D341Med (cell line): ENCODE results near the gene RASSF3.

Experiments
- DNase-seq: peaks from one replicate; pipeline ENCODE4 v3.0.0; 2012; ENCODE audit warnings: low spot score

Gene RASSF3

GRCh38 chr12:64729909-64730587 is 119.8 kb downstream of the RASSF3 start:
- DNase-seq: no peak

DNA sequence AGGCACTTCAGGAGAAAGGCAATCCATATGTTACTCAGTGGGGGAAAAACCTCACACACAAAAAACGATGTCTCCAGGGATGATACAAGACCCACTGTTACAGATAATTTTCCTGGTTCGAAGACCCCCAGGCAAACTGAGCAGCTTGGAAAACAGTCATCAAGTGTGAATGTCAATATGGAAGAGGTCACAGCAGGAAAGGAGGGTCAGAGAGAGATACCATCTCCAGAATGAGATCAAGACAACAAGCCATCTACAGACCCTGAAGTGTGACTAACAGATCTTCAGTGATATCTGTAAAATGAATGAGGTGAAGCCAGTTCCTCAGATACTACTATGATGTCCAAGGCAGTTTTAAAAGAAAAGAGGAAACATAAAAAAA is 120.3 kb downstream of the RASSF3 start:
- no peak for DNase-seq

GRCh38 chr12:64731683-64732082 is 121.4 kb downstream of the RASSF3 start:
- no peak for DNase-seq

DNA sequence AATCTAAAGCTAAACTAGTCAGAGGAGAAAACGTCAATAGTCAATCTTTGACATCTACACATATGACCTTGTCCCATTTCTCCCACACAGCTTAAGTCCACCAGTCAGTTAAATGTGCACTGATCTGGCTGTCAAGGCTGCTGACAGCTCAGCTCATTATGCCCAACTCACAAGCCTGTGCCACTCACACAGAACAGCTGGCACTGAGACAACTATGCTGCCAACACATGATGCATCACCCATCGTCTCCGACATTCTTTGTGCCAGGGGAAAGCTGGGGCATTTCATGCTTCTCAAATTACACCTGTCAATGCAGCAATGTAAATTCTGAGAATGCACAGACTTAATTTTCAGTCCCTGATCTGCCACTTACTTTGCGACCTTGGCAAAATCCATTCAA is 123.6 kb downstream of the RASSF3 start:
- no peak for DNase-seq

- DNase-seq: no peak
Measured at GRCh38 chr12:64735442-64735841, 125.1 kb downstream of the RASSF3 start.

DNA sequence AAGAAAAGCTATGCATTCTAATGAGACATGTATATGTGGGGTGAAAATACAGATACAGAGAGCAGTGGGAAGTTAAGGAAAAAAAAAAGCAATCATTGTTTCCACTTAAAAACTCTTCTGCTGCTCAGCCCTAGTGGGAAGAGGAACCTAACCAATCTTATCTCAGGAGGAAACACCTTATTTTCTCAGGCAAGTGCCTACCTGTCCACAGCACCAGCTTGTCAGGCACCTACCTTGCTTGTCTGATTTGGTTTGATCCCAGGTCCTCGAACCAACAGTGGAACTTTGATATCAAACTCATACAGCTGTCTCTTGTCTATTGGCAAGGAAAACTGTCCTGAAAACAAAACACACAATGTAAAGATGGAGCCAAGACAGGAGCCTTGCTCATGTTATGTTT is 126.5 kb downstream of the RASSF3 start:
- DNase-seq: no peak

DNA sequence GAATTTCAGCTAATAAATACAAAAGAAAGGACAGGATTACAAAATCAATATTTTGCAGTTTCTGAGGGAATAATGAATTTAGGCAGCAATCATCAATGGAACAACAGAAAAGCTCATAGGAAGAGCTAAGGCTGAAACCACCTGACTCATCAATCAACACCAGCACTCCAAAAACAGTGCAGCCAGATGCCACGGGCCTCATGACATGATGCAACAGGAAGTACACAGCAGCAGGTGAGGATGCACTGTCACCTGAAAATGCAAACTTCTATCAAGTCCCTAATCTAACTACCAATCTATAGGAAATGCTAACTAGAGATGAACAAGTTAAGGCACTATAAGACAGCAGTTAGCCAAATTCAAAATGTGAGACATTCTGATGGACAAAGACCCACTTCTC is 127.2 kb downstream of the RASSF3 start:
- no peak for DNase-seq

- no peak for DNase-seq
Measured at GRCh38 chr12:64739778-64740177, 129.5 kb downstream of the RASSF3 start.

GRCh38 chr12:64740646-64741045 is 130.4 kb downstream of the RASSF3 start:
- DNase-seq: no peak

DNA sequence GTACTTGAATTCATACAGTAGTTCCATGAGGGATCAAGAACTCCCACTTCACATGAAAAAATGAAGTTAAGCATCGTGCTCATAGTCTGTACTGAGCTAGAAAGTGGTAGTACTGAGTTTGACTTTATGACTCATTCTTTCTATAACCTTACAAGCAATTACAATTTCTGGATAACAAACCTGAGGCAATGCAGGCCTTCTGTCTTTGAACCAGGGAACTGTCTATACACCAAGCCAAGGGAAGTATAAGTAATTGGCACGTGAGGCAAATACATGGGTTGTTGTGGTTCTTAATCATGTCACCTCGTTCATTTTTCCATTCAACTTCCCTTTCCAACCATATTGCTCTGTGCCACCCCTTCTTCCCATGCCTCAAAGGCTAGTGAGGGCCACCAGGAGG is 132.1 kb downstream of the RASSF3 start:
- DNase-seq: no peak

DNA sequence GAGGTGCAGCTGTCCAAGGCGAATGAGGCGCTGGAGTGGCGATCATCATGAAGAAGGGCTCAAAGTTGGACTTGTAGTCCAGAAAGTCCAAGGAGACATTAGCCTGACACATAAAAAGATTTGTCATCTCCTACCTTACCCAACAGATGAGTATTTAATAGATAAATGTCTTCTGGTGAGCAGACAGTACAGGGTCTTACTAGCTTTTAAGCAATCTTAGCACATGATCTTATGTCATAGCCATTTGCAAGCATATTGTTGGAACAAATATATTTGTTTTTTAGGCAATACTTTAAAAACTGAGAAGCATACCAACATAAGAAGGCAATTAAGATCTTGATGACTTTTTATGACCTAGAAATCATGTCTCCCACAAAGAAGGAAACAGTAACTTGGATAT is 132.9 kb downstream of the RASSF3 start:
- DNase-seq: no peak

GRCh38 chr12:64744422-64745258 is 134.3 kb downstream of the RASSF3 start:
- no peak for DNase-seq

GRCh38 chr12:64745259-64745807 is 135.0 kb downstream of the RASSF3 start:
- no peak for DNase-seq

DNA sequence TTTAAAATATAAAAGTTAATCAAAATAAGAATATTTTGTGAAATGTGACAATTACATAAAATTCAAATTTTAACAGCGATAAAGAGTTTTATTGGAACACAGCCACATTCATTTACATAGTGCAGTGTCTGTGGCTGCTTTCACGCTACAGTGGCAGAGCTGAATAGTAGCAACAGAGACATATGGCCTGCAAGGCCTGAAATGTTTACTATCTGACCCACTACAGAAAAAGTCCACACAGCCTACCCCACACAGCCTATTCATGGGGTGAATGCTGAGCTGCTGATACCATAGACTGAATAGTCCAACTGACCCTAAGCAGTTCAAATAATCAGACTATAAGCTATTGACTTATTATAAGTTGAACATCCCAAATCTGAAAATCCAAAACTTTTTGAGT is 135.7 kb downstream of the RASSF3 start:
- no peak for DNase-seq

DNA sequence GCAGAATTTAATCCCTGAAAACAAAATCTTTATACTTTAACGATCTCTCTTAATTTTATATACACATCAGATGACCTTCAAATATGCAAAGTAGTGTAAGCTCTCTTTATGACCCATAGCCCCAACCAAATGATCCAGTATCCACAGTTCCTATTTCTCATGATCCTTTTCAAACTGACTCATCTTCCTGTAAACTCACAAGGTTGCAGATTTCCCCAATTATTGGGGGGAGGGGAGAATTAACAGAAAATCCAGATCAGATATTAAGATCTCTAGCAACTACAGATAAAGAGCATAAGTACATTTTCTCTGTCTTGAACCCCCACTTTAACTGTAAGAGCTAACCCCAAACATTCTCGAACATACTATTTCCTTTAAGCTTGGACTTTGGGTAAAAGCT is 136.4 kb downstream of the RASSF3 start:
- DNase-seq: no peak
